ENCODE measurements around the gene HMCN1. TPM values are rescaled to one million over a fixed set of nuclear protein-coding genes. Genes with fewer than 3 reads are reported as not detected.

Gene HMCN1
- total RNA-seq, 4 donors from 2014 or later, result 53.0 to 87.9 (median 76.8) TPM

DNA sequence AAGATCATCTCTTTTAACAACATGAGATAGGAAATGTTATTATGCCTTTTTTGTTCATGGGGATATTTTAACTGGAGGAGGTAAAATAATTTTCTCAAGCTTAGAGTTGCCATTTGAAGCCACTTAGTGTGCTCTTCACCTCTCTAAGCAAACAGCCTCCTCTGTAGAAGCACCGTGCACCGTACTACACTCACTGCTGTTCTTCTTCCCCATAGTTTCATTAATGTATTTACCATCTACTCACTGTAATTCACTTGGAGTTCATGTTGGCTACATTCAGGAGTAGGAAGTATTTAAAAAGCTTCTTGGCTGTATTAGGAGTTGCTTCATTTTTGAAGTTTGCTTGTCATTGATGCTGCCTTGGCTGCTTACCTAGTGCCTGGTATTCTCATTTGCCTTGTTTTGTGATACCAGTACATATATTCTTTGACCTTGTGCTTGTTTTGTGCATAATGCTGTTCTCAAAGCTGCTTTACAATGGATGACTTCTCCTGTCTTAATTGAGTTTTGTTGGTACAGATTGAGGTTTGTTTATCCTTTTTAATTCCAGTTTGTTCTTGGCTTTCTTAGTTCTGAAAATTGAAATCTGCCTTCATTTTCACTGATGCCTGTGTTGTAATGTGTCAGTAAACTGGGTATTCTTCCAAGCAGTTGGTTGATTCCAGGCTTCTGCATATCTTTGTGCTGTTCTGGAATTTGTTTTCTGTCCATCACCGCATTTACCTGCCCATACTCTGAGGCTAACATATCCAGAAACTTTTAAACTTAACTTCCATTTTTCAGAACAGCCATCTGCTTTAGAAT lies 240.4 kb downstream of the HMCN1 start:
- 91% methylated on average over 3 of the region's 3 CpGs for WGBS
- H3K36me3 ChIP-seq, result peaks cover 0 to 4% (median 0%) of the 10 kb centered on the region in 4 donors
- DNase-seq (ENCODE audit: extremely low spot score), result no peak
- H3K27ac ChIP-seq (replicated peaks in 1 of 4), result peak overlapping the region in 2 of 4 donors; percentile 6 to 27
- H3K9me3 ChIP-seq, result no peaks in the 10 kb centered on the region
- TF ChIP-seq POLR2A (IDR thresholded peaks at IDR 0.05; ENCODE audit: low read depth) (no peak), EP300 (IDR thresholded peaks at IDR 0.05) (no peak), POLR2AphosphoS5 (IDR thresholded peaks at IDR 0.05) (no peak)
- TF ChIP-seq, protein P1, sequence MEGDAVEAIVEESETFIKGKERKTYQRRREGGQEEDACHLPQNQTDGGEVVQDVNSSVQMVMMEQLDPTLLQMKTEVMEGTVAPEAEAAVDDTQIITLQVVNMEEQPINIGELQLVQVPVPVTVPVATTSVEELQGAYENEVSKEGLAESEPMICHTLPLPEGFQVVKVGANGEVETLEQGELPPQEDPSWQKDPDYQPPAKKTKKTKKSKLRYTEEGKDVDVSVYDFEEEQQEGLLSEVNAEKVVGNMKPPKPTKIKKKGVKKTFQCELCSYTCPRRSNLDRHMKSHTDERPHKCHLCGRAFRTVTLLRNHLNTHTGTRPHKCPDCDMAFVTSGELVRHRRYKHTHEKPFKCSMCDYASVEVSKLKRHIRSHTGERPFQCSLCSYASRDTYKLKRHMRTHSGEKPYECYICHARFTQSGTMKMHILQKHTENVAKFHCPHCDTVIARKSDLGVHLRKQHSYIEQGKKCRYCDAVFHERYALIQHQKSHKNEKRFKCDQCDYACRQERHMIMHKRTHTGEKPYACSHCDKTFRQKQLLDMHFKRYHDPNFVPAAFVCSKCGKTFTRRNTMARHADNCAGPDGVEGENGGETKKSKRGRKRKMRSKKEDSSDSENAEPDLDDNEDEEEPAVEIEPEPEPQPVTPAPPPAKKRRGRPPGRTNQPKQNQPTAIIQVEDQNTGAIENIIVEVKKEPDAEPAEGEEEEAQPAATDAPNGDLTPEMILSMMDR (IDR thresholded peaks at IDR 0.05), result no peak
- intact Hi-C loops (cut with DNase I), result no loop called here
- H3K4me1 ChIP-seq, result peaks cover 11 to 28% (median 23%) of the 10 kb centered on the region in 4 donors
- H3K27me3 ChIP-seq, result no peaks in the 10 kb centered on the region
- no peak overlapping the region for H3K4me3 ChIP-seq

DNA sequence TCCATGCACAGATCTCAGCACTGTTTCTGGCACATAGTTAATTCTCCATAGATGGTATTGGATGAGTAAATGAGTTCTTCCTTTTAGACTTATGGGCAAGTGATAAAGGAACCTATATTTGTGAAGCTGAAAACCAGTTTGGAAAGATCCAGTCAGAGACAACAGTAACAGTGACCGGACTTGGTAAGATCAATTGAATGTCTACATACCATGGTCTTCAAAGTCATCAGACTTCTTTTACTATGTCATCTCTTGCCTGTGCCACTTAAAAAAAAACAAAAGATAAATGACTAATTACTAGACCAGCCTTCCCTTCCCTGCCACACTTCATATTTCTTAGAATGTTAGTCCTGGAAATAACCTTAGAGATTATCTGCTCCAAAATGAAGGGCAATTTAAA lies 246.7 kb downstream of the HMCN1 start:
- intact Hi-C loops (cut with DNase I), result no loop called here
- H3K4me3 ChIP-seq, result no peak overlapping the region
- 97% methylated on average over 1 of the region's 1 CpG for WGBS

DNA sequence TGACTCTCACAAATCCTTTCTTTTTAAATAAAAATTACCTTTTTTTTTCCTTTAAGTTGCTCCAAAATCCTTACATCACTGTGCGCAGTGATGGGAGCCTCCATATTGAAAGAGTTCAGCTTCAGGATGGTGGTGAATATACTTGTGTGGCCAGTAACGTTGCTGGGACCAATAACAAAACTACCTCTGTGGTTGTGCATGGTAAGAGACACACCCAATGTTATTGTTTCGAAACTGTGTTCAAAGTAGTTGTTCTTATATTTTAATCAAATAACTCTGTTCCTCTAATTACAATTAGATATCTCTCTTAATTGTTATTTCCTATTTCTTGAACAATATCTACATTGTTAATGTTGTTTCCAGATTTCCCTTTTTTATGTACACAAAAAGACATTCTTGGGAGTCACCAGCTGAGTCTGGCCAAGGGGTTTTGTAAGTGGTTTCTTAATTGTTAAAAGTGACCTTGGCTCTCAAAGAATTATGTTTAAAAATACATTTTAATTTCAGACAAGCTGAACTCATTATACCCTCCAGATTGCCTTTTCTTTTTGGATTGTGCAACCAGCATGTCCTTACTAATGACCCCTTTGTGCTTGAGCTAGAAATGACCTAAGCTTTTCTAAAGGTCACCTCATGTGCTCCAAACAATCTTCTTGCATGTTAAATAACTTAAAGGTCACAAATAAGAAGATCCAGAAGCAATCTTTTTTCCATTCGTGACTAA lies 250.1 kb downstream of the HMCN1 start:
- intact Hi-C loops (cut with DNase I), result no loop called here
- Histone ChIP-seq H3K4me3 (no peak overlapping the region), H3K27me3 (no peaks in the 10 kb centered on the region), H3K27ac (replicated peaks in 1 of 4) (peak overlapping the region in 3 of 4 donors; percentile 16 to 45 (median 44)), H3K4me1 (peaks cover 5 to 35% (median 31%) of the 10 kb centered on the region in 4 donors), H3K36me3 (no peaks in the 10 kb centered on the region), H3K9me3 (no peaks in the 10 kb centered on the region)
- TF ChIP-seq POLR2A (IDR thresholded peaks at IDR 0.05; ENCODE audit: low read depth), result no peak
- TF ChIP-seq, protein P1 (IDR thresholded peaks at IDR 0.05), result no peak
- TF ChIP-seq EP300 (IDR thresholded peaks at IDR 0.05), result no peak
- TF ChIP-seq POLR2AphosphoS5 (IDR thresholded peaks at IDR 0.05), result no peak
- DNase-seq (ENCODE audit: extremely low spot score), result no peak
- whole genome bisulfite sequencing, result 63% methylated on average over 4 of the region's 4 CpGs

More for the DNA sequence above, 246.7 kb downstream of the HMCN1 start:
- TF ChIP-seq POLR2A (IDR thresholded peaks at IDR 0.05; ENCODE audit: low read depth), result no peak
- TF ChIP-seq POLR2AphosphoS5 (IDR thresholded peaks at IDR 0.05), result no peak
- no peak for TF ChIP-seq EP300 (IDR thresholded peaks at IDR 0.05)
- TF ChIP-seq, protein P1 (IDR thresholded peaks at IDR 0.05), result no peak
- Histone ChIP-seq H3K27me3 (no peaks in the 10 kb centered on the region), H3K27ac (replicated peaks in 1 of 4) (no peak overlapping the region), H3K9me3 (no peaks in the 10 kb centered on the region), H3K4me1 (peaks cover 5 to 29% (median 26%) of the 10 kb centered on the region in 4 donors), H3K36me3 (no peaks in the 10 kb centered on the region)
- DNase-seq (ENCODE audit: extremely low spot score), result no peak

- H3K4me1 ChIP-seq, result peaks cover 5 to 35% (median 29%) of the 10 kb centered on the region in 4 donors
- H3K27ac ChIP-seq (replicated peaks in 1 of 4), result no peak overlapping the region
- WGBS, result 79% methylated on average over 7 of the region's 7 CpGs
- H3K4me3 ChIP-seq, result no peak overlapping the region
- no peaks in the 10 kb centered on the region for H3K27me3 ChIP-seq
- H3K36me3 ChIP-seq, result peaks cover 0 to 9% (median 3%) of the 10 kb centered on the region in 4 donors
- TF ChIP-seq POLR2AphosphoS5 (IDR thresholded peaks at IDR 0.05) (no peak), EP300 (IDR thresholded peaks at IDR 0.05) (no peak), POLR2A (IDR thresholded peaks at IDR 0.05; ENCODE audit: low read depth) (no peak)
- TF ChIP-seq, protein P1 (IDR thresholded peaks at IDR 0.05), result no peak
- intact Hi-C loops (cut with DNase I), result no loop called here
- DNase-seq (ENCODE audit: extremely low spot score), result no peak
- H3K9me3 ChIP-seq, result no peaks in the 10 kb centered on the region
Measured at GRCh38 chr1:185987611-185988321, 253.6 kb downstream of the HMCN1 start.

Measured in esophagus muscularis mucosa (tissue), 4 donors.